Tongue (tissue), 3 donors: ENCODE results near the gene BAIAP2. TPM values are rescaled to one million over a fixed set of nuclear protein-coding genes. Genes with fewer than 3 reads are reported as not detected.

Experiments used
- DNase-seq: peaks from one replicate; pipeline ENCODE4 v3.0.0-alpha.2; 2015
- small RNA-seq: library from RNA; depleted of rRNA; stranded (forward); fragments of <200 nt; gene quantifications from one replicate; pipeline ENCODE3, GENCODE V24; 2014; ENCODE audit warnings: low replicate concordance
- total RNA-seq: library from RNA; depleted of rRNA; stranded (reverse); fragments of >200 nt; gene quantifications from one replicate; pipeline ENCODE4 v1.2.3, GENCODE V29; 2014

BAIAP2 gene
- total RNA-seq, 1 donor from 2014 or later: 73.9 TPM

- DNase-seq: no peak
These were observed 124.8 kb downstream of the BAIAP2 start for GRCh38 chr17:81159611-81160265.

- DNase-seq: no peak
These were observed 125.4 kb downstream of the BAIAP2 start for GRCh38 chr17:81160306-81160705.

GRCh38 chr17:81160747-81161453 lies 125.9 kb downstream of the BAIAP2 start:
- DNase-seq: no peak

- DNase-seq: no peak
These were observed 126.6 kb downstream of the BAIAP2 start for GRCh38 chr17:81161536-81161935.

GRCh38 chr17:81161972-81162371 lies 127.0 kb downstream of the BAIAP2 start:
- DNase-seq: no peak

- no peak for DNase-seq
These were observed 127.5 kb downstream of the BAIAP2 start for GRCh38 chr17:81162491-81162890.

- DNase-seq: no peak
These were observed 128.2 kb downstream of the BAIAP2 start for GRCh38 chr17:81163051-81163695.

GRCh38 chr17:81163703-81164370 lies 128.9 kb downstream of the BAIAP2 start:
- no peak for DNase-seq

- peak; percentile 95 for DNase-seq
These were observed 129.7 kb downstream of the BAIAP2 start for GRCh38 chr17:81164371-81165245.

GRCh38 chr17:81165246-81166032 lies 130.5 kb downstream of the BAIAP2 start, which contains the start of gene PVALEF:
TSS of gene PVALEF (plus strand) at chr17:81165507. CDS start at chr17:81181227, 15,720 bp downstream.
- peak; percentile 51 for DNase-seq

GRCh38 chr17:81166033-81166492 lies 131.1 kb downstream of the BAIAP2 start, which contains the start of gene AATK:
TSS of gene AATK (minus strand) at chr17:81166221. CDS start at chr17:81165992, 229 bp downstream.
- no peak for DNase-seq

Small RNAs within 50 kb of the gene (small RNA-seq; reads per million reads assigned to genes)
- not detected for gene MIR1250
- 65.0 reads per million, percentile 96 among the genes with 10 or more reads in this experiment for gene MIR3065
- not detected for gene MIR657

Other genes starting within 250 kb of the BAIAP2 start
- gene CHMP6, start 43.3 kb upstream of the BAIAP2 start, total RNA-seq: 22.5 TPM
- gene PVALEF, start 130.4 kb downstream of the BAIAP2 start, total RNA-seq: not detected
- gene AATK, start 131.1 kb downstream of the BAIAP2 start, total RNA-seq: 11.1 TPM
- 8.9 TPM for gene CEP131, start 187.8 kb downstream of the BAIAP2 start, total RNA-seq
- gene TEPSIN, start 203.9 kb downstream of the BAIAP2 start, total RNA-seq: 14.6 TPM
- 23.7 TPM for gene NDUFAF8, start 204.2 kb downstream of the BAIAP2 start, total RNA-seq